GM19035 (cell line): ENCODE data around the gene LSAMP.

Experiments
- ATAC-seq: cut with Tn5 transposase; IDR thresholded peaks from one replicate; pipeline ENCODE4 v1.9.1; 2021; ENCODE audit not compliant: unreplicated experiment

The LSAMP gene

DNA sequence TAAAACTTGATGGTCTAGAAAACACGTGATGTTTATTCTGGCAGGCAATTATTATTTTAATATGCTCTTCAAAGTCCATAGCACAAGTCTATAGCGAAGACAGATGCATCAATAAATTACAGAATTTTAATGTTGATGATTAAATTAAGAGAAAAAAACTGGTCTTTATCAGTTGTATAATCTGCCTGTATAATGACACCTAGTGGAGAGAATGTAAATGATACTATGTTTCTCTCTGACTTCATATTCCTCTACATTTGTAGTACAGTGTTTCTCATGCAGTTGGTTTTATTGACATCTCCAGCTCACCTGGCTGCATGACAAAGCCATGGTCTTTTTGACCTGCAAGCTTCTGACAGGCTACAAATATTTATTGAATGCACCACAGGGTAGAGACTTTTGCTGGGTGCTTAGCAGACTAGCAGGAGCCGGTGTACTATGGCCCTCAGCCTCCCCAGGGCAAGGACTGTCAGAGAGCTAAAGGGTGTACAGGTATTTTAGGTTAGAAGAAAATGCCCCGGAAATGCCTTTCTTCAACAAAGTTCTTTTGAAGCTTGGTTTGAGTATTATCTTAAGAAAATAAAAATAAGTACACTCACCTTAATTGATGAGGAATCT is 532.1 kb downstream of the LSAMP start:
- no peak for ATAC-seq

GRCh38 chr3:115912372-115912771 is 532.9 kb downstream of the LSAMP start:
- no peak for ATAC-seq

- ATAC-seq = no peak
Observed at GRCh38 chr3:115905871-115906270, 539.4 kb downstream of the LSAMP start.

DNA sequence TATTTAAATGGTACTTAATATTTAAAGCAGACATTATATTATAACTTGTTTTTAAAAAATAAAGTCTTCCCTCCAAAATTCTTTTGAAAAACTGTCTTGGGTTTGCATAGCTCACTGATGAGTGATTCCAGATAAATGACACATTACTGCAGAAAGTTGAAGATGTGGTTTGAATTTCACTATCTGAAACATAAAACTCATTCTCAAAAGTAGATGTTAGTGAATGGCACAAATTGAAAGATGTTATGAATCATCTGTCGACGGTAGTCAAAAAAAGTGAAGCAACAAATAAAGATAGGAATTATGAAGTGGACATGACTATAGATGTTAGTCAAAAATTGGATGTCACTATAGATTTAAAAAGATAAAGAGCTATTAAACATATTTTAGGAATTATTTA is 541.4 kb downstream of the LSAMP start:
- ATAC-seq = no peak

GRCh38 chr3:115901008-115901407 is 544.3 kb downstream of the LSAMP start:
- ATAC-seq = no peak

- no peak for ATAC-seq
Observed at GRCh38 chr3:115899535-115899934, 545.8 kb downstream of the LSAMP start.

- ATAC-seq = no peak
Observed at GRCh38 chr3:115898656-115899410, 546.5 kb downstream of the LSAMP start.

DNA sequence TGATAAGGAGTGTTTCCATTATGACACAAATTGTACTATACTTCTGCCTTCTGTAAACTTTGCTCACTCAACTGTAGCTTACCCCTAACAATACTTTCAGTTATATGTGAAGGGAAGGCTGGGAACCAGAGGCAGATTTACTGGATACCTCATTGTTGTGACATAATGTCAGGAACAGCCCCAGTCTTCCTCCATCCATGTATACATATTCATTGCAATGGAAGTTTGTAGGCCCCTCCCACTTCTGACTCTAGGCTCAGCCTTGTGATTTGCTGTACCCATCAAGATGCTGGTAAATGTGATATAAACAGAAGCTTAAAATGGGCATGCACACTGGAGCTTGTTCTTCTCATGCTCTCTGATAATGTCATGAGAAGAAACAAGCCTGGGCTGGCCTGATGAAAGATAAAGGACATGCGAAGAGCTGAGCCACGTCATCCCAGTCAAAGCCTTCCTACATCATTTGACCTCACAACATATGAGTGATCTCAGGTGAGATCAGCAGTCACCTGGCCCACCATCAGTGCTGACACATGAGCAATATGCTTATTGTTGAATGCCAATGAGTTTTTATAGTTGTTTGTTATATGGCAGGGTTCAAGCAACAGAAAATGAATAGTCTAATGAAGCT is 554.2 kb downstream of the LSAMP start:
- no peak for ATAC-seq

DNA sequence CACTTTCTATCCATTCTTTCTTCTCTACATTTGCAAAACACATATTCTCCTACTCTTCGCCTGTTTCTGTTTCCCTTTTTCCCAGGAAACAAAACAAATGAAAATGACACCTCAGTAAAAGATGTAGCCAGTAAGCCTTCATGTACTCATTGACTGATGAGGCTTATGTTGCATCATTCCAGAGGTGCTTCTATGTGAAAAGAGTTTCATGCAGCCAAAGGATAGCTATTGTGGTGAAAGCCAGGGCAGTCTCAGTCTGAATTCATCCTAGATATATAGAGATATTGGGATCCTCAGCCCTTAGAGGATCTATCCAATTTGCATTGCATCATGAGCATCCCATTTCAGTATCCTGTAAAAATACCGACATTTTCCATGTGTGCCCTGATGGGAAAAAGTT is 554.7 kb downstream of the LSAMP start:
- no peak for ATAC-seq

DNA sequence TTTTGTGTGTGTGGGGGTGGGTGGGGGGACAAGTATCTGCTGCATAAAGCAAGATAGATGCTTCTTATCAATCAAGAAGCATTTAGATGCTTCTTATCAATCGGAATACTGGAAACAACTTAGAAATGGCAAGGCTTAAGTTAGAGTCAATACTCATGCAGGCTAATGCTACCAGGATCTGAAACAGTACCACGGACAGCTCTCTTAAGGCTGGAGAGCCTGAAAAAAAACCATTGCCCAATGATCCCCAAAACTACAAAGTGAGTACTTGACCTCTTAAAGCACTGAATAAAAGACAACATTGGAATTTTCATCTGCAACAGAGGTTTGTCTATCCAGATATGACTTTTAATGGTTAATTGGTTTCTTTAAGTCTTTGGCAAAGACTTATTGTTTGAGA is 559.7 kb downstream of the LSAMP start:
- ATAC-seq = no peak

- ATAC-seq = no peak
Observed at GRCh38 chr3:115877615-115877899, 567.7 kb downstream of the LSAMP start.

GRCh38 chr3:115876876-115877614 is 568.2 kb downstream of the LSAMP start:
- ATAC-seq = no peak

- no peak for ATAC-seq
Observed at GRCh38 chr3:115875460-115875859, 569.8 kb downstream of the LSAMP start.

DNA sequence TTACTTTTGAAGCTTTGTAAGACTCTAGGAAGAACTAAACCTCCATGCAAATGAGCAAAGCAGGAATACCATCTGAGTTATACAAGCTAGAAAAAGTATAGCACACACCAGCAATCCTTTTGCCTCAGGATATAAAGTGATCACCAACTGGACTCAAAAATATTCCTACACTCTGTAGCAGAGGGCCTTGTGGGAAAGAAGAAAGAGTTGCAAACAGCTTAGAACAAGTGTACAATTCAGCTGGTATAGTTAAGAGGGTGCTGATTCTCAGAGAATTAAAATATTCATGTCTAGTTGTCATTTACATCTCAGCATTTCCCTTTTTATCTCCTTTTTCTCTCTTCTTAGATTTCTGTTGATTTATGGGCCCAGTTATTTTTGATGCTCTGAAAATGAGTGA is 573.6 kb downstream of the LSAMP start:
- no peak for ATAC-seq

DNA sequence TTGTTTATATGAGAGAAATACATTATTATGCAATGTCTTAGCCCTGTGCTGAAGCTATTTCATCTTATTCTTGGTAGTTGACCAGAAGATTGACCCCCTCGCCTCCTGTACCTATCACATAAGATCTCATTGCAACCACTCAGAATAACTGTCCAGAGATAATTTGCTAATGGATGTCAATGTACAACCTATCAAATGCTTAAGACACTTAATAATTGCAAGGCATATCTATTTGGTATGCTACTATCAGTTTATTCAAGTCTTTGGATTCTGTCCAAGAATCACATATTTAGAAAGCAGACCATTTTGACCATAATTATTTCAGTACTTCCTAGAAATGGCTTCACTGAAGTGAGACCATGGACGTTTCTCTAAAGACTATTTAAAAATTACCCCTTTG is 580.4 kb downstream of the LSAMP start:
- ATAC-seq = no peak

GRCh38 chr3:115862849-115863248 is 582.4 kb downstream of the LSAMP start:
- ATAC-seq = no peak

DNA sequence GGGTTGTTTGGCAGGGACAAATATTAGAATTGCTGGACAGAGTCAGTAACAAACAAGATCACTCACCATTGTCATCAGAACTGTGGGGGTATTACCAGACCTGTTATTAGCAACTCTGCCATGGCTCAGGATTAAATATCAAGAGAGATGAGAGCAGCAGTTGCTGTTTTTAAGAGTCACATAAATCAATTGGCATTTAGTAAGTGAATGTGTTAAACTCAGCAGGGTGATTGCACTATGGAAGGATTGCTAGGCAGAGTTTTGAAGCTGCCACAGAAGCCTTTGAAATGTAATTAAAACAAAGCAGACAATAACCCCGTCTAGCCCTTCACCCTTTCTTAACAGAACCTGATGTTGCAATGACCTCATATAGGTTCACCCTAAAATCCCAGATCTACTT is 583.2 kb downstream of the LSAMP start:
- ATAC-seq = no peak

GRCh38 chr3:115861166-115861733 is 584.0 kb downstream of the LSAMP start:
- ATAC-seq = no peak

DNA sequence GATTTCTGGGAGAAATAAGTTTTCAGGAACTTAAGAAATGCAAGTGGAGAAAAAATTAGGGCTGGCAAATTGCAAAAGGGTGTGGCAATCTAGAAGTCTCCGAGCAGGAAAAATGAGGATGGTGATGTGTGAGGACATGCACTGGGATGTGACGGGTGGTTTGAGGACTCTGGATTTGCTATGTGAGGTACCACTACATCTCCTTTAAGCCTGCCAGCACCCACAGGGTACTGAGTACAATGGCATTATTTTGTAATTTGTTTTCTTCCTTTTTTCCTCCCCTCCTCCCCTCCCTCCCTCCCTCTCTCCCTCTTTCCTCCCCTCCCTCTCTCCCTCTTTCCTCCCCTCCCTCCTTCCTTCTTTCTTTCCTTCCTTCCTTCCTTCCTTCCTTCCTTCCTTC is 584.5 kb downstream of the LSAMP start:
- ATAC-seq = no peak

DNA sequence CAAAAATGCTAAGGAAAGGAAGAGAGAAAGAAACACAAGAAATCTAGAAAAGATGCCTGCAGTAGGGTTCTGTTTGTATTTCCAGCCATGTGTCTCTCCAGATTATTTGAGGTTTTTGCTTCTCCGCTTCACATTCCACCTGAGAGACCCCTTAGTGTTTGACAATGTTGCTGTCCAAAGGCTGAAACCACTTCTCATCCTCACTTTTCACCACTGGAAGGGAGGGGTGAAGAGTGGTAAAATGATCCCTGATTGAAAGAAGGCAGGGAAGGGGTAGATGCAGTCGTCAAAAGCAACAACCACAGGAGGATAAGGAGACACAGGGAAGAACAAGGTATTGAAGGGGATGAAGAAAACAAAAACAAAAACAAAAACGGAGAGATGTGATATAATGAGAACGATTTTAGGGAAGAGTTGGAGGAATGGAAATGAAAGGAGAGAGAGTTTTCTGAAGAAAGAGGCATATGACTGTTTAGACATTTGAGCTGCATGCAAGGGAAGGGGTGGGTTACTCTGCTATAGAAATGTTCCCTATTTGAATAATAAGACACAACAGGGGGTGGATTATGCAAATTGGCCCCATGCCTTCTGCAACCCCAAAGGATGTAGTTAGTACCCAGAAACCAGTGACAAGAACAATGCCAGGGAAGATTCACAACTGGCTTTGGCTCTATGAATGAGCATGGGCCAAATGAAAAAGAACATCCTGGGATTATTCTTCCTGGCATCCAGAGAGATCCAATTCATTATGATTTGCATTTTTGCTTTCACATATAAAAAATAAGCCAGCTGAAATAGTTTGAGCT is 586.1 kb downstream of the LSAMP start:
- no peak for ATAC-seq
